SK-N-SH treated with all-trans-retinoic acid at 6 μM for 48 hours (cell line): ENCODE measurements around the gene GPBP1.

Experiments
- ATAC-seq: fragments of 200-7000 bp; cut with Tn5 transposase; 3 replicates; pipeline ENCODE4 v1.9.1; 2020; ENCODE audit warnings: mild to moderate bottlenecking, moderate library complexity
- ARNTL ChIP-seq: fragments of 450-650 bp; formaldehyde crosslinking; IDR thresholded peaks from 2 replicates; pipeline ENCODE4 v1.5.0; 2020; ENCODE audit warnings: low read depth, mild to moderate bottlenecking, moderate library complexity, borderline replicate concordance
- BACH2 ChIP-seq: fragments of 250-450 bp; sonication (Bioruptor Pico); IDR thresholded peaks from 2 replicates; pipeline ENCODE4 v1.9.0; 2021; ENCODE audit warnings: mild to moderate bottlenecking, borderline replicate concordance
- CREB5 ChIP-seq: fragments of 250-450 bp; sonication (Bioruptor Pico); IDR thresholded peaks from 2 replicates; pipeline ENCODE4 v1.5.1; 2020; ENCODE audit warnings: low read depth, mild to moderate bottlenecking, moderate library complexity
- CSRNP3 ChIP-seq: fragments of 250-450 bp; sonication (Bioruptor Pico); IDR thresholded peaks from 2 replicates; pipeline ENCODE4 v1.5.1; 2021; ENCODE audit warnings: mild to moderate bottlenecking, moderate library complexity
- ESRRG ChIP-seq: fragments of 250-450 bp; sonication (Bioruptor Pico); IDR thresholded peaks from 2 replicates; pipeline ENCODE4 v1.6.1; 2021; ENCODE audit warnings: mild to moderate bottlenecking
- OSR1 ChIP-seq: fragments of 250-450 bp; sonication (Bioruptor Pico); IDR thresholded peaks from 2 replicates; pipeline ENCODE4 v1.8.0; 2022; ENCODE audit warnings: moderate library complexity, mild to moderate bottlenecking, inconsistent platforms
- PATZ1 ChIP-seq: fragments of 250-450 bp; sonication (Bioruptor Pico); IDR thresholded peaks from 2 replicates; pipeline ENCODE4 v1.8.0; 2020; ENCODE audit warnings: mild to moderate bottlenecking, moderate library complexity, borderline replicate concordance
- POU6F1 ChIP-seq: fragments of 250-450 bp; sonication (Bioruptor Pico); IDR thresholded peaks from 2 replicates; pipeline ENCODE4 v1.8.0; 2021; ENCODE audit warnings: low read depth, mild to moderate bottlenecking, moderate library complexity, borderline replicate concordance
- PPARA ChIP-seq: fragments of 250-450 bp; sonication (Bioruptor Pico); IDR thresholded peaks from 2 replicates; pipeline ENCODE4 v1.5.0; 2020; ENCODE audit warnings: mild to moderate bottlenecking, borderline replicate concordance
- RARB ChIP-seq: fragments of 250-450 bp; sonication (Bioruptor Pico); IDR thresholded peaks from 2 replicates; pipeline ENCODE4 v1.8.0; 2021; ENCODE audit warnings: mild to moderate bottlenecking, moderate library complexity
- SNAI2 ChIP-seq: fragments of 250-450 bp; sonication (Bioruptor Pico); IDR thresholded peaks from 2 replicates; pipeline ENCODE4 v1.5.0; 2020; ENCODE audit warnings: mild to moderate bottlenecking, moderate library complexity
- TCF4 ChIP-seq: fragments of 250-450 bp; sonication (Bioruptor Pico); IDR thresholded peaks from 2 replicates; pipeline ENCODE4 v1.8.0; 2021; ENCODE audit warnings: mild to moderate bottlenecking, moderate library complexity, borderline replicate concordance
- TOX ChIP-seq: fragments of 250-450 bp; sonication (Bioruptor Pico); IDR thresholded peaks from 2 replicates; pipeline ENCODE4 v1.8.0; 2021; ENCODE audit warnings: mild to moderate bottlenecking, moderate library complexity, borderline replicate concordance
- TSHZ2 ChIP-seq: fragments of 250-450 bp; sonication (Bioruptor Pico); IDR thresholded peaks from 2 replicates; pipeline ENCODE4 v1.5.0; 2020; ENCODE audit warnings: mild to moderate bottlenecking, moderate library complexity
- ZC3H10 ChIP-seq: fragments of 250-450 bp; sonication (Bioruptor Pico); IDR thresholded peaks from 2 replicates; pipeline ENCODE4 v1.5.1; 2021; ENCODE audit warnings: mild to moderate bottlenecking, moderate library complexity
- ZFP30 ChIP-seq: fragments of 450-650 bp; formaldehyde crosslinking; IDR thresholded peaks from 2 replicates; pipeline ENCODE4 v1.5.0; 2022; ENCODE audit warnings: mild to moderate bottlenecking, moderate library complexity
- ZNF565 ChIP-seq: fragments of 450-650 bp; formaldehyde crosslinking; conservative IDR thresholded peaks from 2 replicates; pipeline ENCODE4 v1.5.0; 2020; ENCODE audit warnings: low read depth, mild to moderate bottlenecking, moderate library complexity
- ZNF70 ChIP-seq: fragments of 450-650 bp; formaldehyde crosslinking; IDR thresholded peaks from 2 replicates; pipeline ENCODE4 v1.5.0; 2020; ENCODE audit warnings: mild to moderate bottlenecking, moderate library complexity
- ZNF8 ChIP-seq: fragments of 450-650 bp; formaldehyde crosslinking; IDR thresholded peaks from 2 replicates; pipeline ENCODE4 v1.5.0; 2020; ENCODE audit warnings: mild to moderate bottlenecking, moderate library complexity

Gene GPBP1

GRCh38 chr5:57157131-57157530 is 16.7 kb upstream of the GPBP1 start:
- ATAC-seq = no peak
- TF ChIP-seq ZNF70 (CRISPR knock-in tag) (no peak), ZFP30 (CRISPR knock-in tag) (no peak), TCF4 (CRISPR knock-in tag) (no peak), OSR1 (CRISPR knock-in tag) (no peak), TOX (no peak), TSHZ2 (no peak), BACH2 (CRISPR knock-in tag) (no peak), ZNF565 (CRISPR knock-in tag) (no peak)

- ATAC-seq = no peak
These were observed 16.2 kb upstream of the GPBP1 start for GRCh38 chr5:57157666-57158065.

GRCh38 chr5:57163553-57164006 is 10.3 kb upstream of the GPBP1 start:
- no peak for ATAC-seq

More at GRCh38 chr5:57157666-57158065, 16.2 kb upstream of the GPBP1 start:
- no peak for TF ChIP-seq PATZ1 (CRISPR knock-in tag)
- no peak for TF ChIP-seq ARNTL (CRISPR knock-in tag)
- no peak for TF ChIP-seq TCF4 (CRISPR knock-in tag)
- no peak for TF ChIP-seq ESRRG
- TF ChIP-seq TOX = no peak
- no peak for TF ChIP-seq ZFP30 (CRISPR knock-in tag)
- TF ChIP-seq BACH2 (CRISPR knock-in tag) = no peak
- no peak for TF ChIP-seq CSRNP3 (CRISPR knock-in tag)

More at GRCh38 chr5:57163553-57164006, 10.3 kb upstream of the GPBP1 start:
- TF ChIP-seq PPARA = no peak
- no peak for TF ChIP-seq POU6F1 (CRISPR knock-in tag)
- TF ChIP-seq TCF4 (CRISPR knock-in tag) = no peak
- TF ChIP-seq ZC3H10 = no peak
- TF ChIP-seq ZNF8 = no peak
- no peak for TF ChIP-seq TSHZ2
- no peak for TF ChIP-seq RARB
- no peak for TF ChIP-seq SNAI2 (CRISPR knock-in tag)
- no peak for TF ChIP-seq TOX
- TF ChIP-seq CREB5 (CRISPR knock-in tag) = no peak
- TF ChIP-seq OSR1 (CRISPR knock-in tag) = no peak
